Measurements from ENCODE around the gene PCGF5. TPM values are rescaled to one million over a fixed set of nuclear protein-coding genes. Genes with fewer than 3 reads are reported as not detected.

Gene PCGF5
- polyA plus RNA-seq, 1 of the 3 experiments (the other 2 are of a cell fraction): 14.5 TPM

- Histone ChIP-seq H4K20me1 (ENCODE audit: insufficient read depth) (no peaks in the 10 kb centered on the region), H3K4me1 (ENCODE audit: control insufficient read depth in 1 of 2, insufficient read depth in 2 of 2, low read depth in 1 of 2, low read length in 1 of 2) (no peaks in the 10 kb centered on the region; a peak in 1 of 4 replicates), H3K36me3 (replicated peaks in 1 of 2; ENCODE audit: control insufficient read depth in 1 of 2, insufficient read depth in 2 of 2, low read length in 1 of 2) (peaks cover 0 to 7% of the 10 kb centered on the region in 2 experiments), H3K27me3 (ENCODE audit: insufficient read depth) (no peaks in the 10 kb centered on the region), H3K27ac (ENCODE audit: low read depth in 2 of 2, low read length in 1 of 2) (no peak overlapping the region), H3F3A (replicated peaks; ENCODE audit: insufficient read depth) (peaks cover 3% of the 10 kb centered on the region), H3K9me2 (no peaks in the 10 kb centered on the region), H2AFZ (ENCODE audit: low read depth) (no peak overlapping the region), H3K79me2 (ENCODE audit: insufficient read depth) (no peaks in the 10 kb centered on the region), H3K9me3 (no peaks in the 10 kb centered on the region), H3K4me2 (no peak overlapping the region), H3K9ac (no peak overlapping the region), H3K4me3 (ENCODE audit: low read depth in 2 of 2, low read length in 1 of 2) (no peak overlapping the region)
- TF ChIP-seq GATA2 (CRISPR knock-in tag; IDR thresholded peaks at IDR 0.05) (no peak), SMC3 (IDR thresholded peaks at IDR 0.05; ENCODE audit: low read depth, low read length) (no peak), TCF12 (IDR thresholded peaks at IDR 0.05) (no peak), FOXJ3 (CRISPR knock-in tag; IDR thresholded peaks at IDR 0.05) (no peak), SIN3A (IDR thresholded peaks at IDR 0.05; ENCODE audit: borderline replicate concordance, low read depth, low read length) (no peak), CHD2 (IDR thresholded peaks at IDR 0.05; ENCODE audit: low read length, partially characterized antibody) (no peak), TEAD4 (IDR thresholded peaks at IDR 0.05; ENCODE audit: borderline replicate concordance, insufficient read depth) (no peak), MXI1 (IDR thresholded peaks at IDR 0.05; ENCODE audit: low read depth, low read length) (no peak), YY1 (IDR thresholded peaks at IDR 0.05; ENCODE audit: low read depth) (no peak), NFIC (IDR thresholded peaks at IDR 0.05; ENCODE audit: borderline replicate concordance) (no peak), POLR2AphosphoS5 (IDR thresholded peaks at IDR 0.05; ENCODE audit: low read depth, low read length) (no peak), REST (IDR thresholded peaks at IDR 0.05; ENCODE audit: low read depth, low read length) (no peak), PBX3 (IDR thresholded peaks at IDR 0.05) (no peak), USF2 (IDR thresholded peaks at IDR 0.05; ENCODE audit: borderline replicate concordance, low read depth, low read length) (no peak)
- TF ChIP-seq, protein P1, sequence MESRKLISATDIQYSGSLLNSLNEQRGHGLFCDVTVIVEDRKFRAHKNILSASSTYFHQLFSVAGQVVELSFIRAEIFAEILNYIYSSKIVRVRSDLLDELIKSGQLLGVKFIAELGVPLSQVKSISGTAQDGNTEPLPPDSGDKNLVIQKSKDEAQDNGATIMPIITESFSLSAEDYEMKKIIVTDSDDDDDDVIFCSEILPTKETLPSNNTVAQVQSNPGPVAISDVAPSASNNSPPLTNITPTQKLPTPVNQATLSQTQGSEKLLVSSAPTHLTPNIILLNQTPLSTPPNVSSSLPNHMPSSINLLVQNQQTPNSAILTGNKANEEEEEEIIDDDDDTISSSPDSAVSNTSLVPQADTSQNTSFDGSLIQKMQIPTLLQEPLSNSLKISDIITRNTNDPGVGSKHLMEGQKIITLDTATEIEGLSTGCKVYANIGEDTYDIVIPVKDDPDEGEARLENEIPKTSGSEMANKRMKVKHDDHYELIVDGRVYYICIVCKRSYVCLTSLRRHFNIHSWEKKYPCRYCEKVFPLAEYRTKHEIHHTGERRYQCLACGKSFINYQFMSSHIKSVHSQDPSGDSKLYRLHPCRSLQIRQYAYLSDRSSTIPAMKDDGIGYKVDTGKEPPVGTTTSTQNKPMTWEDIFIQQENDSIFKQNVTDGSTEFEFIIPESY (IDR thresholded peaks at IDR 0.05; ENCODE audit: borderline replicate concordance, low read depth): no peak
- TF ChIP-seq, protein P2, sequence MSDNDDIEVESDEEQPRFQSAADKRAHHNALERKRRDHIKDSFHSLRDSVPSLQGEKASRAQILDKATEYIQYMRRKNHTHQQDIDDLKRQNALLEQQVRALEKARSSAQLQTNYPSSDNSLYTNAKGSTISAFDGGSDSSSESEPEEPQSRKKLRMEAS (IDR thresholded peaks at IDR 0.05; ENCODE audit: low read depth): no peak
- ChIA-PET POLR2A (no interaction called here), CTCF (interaction anchor here (1.4 to 8.2 kb wide), 4 partner anchors 11 to 348 kb away, joined by 3 to 71 read pairs (median 6); no protein-coding TSS in a partner anchor)
- WGBS (ENCODE audit: low lambda C conversion rate): 90% methylated on average over 4 of the region's 4 CpGs
- DNase-seq: no peak
Observed at GRCh38 chr10:91287912-91288311, 67.4 kb downstream of the PCGF5 start.
